MM.1S (cell line): ENCODE results near the gene BRINP1.

ENCODE experiments used
- EZH2 ChIP-seq: fragments of 300-600 bp; sonication (generic); optimal IDR thresholded peaks from 2 replicates; pipeline ENCODE3; 2017; ENCODE audit warnings: low read depth, mild to moderate bottlenecking, antibody characterized with exemption, low read length, mixed read lengths
- EZH2phosphoT487 ChIP-seq: fragments of 300-600 bp; sonication (generic); IDR thresholded peaks from 2 replicates; pipeline ENCODE4 v1.6.1; 2018; ENCODE audit warnings: antibody characterized with exemption, low read length
- TF ChIP-seq, protein P1 (sequence below): fragments of 300-600 bp; sonication (generic); IDR thresholded peaks from 2 replicates; pipeline ENCODE4 v1.5.1; 2016; ENCODE audit warnings: antibody characterized with exemption, low read length, mixed read lengths

- TF ChIP-seq EZH2phosphoT487 = no peak
- TF ChIP-seq EZH2 = no peak
- TF ChIP-seq, protein P1, sequence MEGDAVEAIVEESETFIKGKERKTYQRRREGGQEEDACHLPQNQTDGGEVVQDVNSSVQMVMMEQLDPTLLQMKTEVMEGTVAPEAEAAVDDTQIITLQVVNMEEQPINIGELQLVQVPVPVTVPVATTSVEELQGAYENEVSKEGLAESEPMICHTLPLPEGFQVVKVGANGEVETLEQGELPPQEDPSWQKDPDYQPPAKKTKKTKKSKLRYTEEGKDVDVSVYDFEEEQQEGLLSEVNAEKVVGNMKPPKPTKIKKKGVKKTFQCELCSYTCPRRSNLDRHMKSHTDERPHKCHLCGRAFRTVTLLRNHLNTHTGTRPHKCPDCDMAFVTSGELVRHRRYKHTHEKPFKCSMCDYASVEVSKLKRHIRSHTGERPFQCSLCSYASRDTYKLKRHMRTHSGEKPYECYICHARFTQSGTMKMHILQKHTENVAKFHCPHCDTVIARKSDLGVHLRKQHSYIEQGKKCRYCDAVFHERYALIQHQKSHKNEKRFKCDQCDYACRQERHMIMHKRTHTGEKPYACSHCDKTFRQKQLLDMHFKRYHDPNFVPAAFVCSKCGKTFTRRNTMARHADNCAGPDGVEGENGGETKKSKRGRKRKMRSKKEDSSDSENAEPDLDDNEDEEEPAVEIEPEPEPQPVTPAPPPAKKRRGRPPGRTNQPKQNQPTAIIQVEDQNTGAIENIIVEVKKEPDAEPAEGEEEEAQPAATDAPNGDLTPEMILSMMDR = no peak
Measured at GRCh38 chr9:119121899-119122298, 247.3 kb downstream of the BRINP1 start.
